KBM-7 (cell line): Measurements from ENCODE around the gene AGTR1.

Source experiments
- DNase-seq: peaks from one replicate; pipeline ENCODE4 v3.0.0-alpha.2; 2015
- in situ Hi-C: fragments of 300-500 bp; cut with MboI; formaldehyde crosslinking; loops from 2 replicates; pipeline ENCODE4 v1.14.3; 2020; ENCODE audit warnings: low sequenced_read_pairs, low pct_unique_long_range_greater_than_20kb, mixed read lengths

Gene AGTR1

GRCh38 chr3:148716657-148717056, 19.0 kb downstream of the AGTR1 start:
- in situ Hi-C loops = no loop called here
- DNase-seq = no peak

GRCh38 chr3:148717885-148718561, 20.3 kb downstream of the AGTR1 start:
- no peak for DNase-seq
- in situ Hi-C loops = no loop called here

- in situ Hi-C loops = no loop called here
- no peak for DNase-seq
Measured at GRCh38 chr3:148718982-148719862, 21.5 kb downstream of the AGTR1 start.

GRCh38 chr3:148720873-148721272, 23.2 kb downstream of the AGTR1 start:
- DNase-seq = no peak
- in situ Hi-C loops = no loop called here

- DNase-seq = no peak
Measured at GRCh38 chr3:148723631-148724030, 25.9 kb downstream of the AGTR1 start.

GRCh38 chr3:148727231-148727630, 29.5 kb downstream of the AGTR1 start:
- in situ Hi-C loops = no loop called here
- DNase-seq = peak; percentile 23

More at GRCh38 chr3:148723631-148724030, 25.9 kb downstream of the AGTR1 start:
- in situ Hi-C loops = no loop called here

- in situ Hi-C loops = no loop called here
Measured at GRCh38 chr3:148728753-148729152, 31.1 kb downstream of the AGTR1 start.

GRCh38 chr3:148729476-148730055, 31.9 kb downstream of the AGTR1 start:
- no peak for DNase-seq
- in situ Hi-C loops = no loop called here

More at GRCh38 chr3:148728753-148729152, 31.1 kb downstream of the AGTR1 start:
- DNase-seq = no peak

- in situ Hi-C loops = no loop called here
- DNase-seq = no peak
Measured at GRCh38 chr3:148730676-148731075, 33.0 kb downstream of the AGTR1 start.

GRCh38 chr3:148735597-148735996, 37.9 kb downstream of the AGTR1 start:
- no peak for DNase-seq
- in situ Hi-C loops = no loop called here

- DNase-seq = no peak
Measured at GRCh38 chr3:148736086-148736485, 38.4 kb downstream of the AGTR1 start.

GRCh38 chr3:148737104-148737530, 39.4 kb downstream of the AGTR1 start:
- in situ Hi-C loops = no loop called here
- DNase-seq = no peak

More at GRCh38 chr3:148736086-148736485, 38.4 kb downstream of the AGTR1 start:
- in situ Hi-C loops = no loop called here

- DNase-seq = no peak
- in situ Hi-C loops = no loop called here
Measured at GRCh38 chr3:148739720-148740119, 42.0 kb downstream of the AGTR1 start.

- in situ Hi-C loops = no loop called here
- DNase-seq = no peak
Measured at GRCh38 chr3:148740291-148740690, 42.6 kb downstream of the AGTR1 start.

- in situ Hi-C loops = no loop called here
- no peak for DNase-seq
Measured at GRCh38 chr3:148741219-148741618, 43.5 kb downstream of the AGTR1 start.

- in situ Hi-C loops = no loop called here
- DNase-seq = no peak
Measured at GRCh38 chr3:148742118-148742517, 44.4 kb downstream of the AGTR1 start.

GRCh38 chr3:148746053-148746452, 48.4 kb downstream of the AGTR1 start:
- DNase-seq = no peak
- in situ Hi-C loops = no loop called here

GRCh38 chr3:148748283-148748682, 50.6 kb downstream of the AGTR1 start:
- no peak for DNase-seq
- in situ Hi-C loops = no loop called here

- in situ Hi-C loops = no loop called here
- no peak for DNase-seq
Measured at GRCh38 chr3:148750296-148750695, 52.6 kb downstream of the AGTR1 start.

- DNase-seq = no peak
- in situ Hi-C loops = no loop called here
Measured at GRCh38 chr3:148751461-148751860, 53.8 kb downstream of the AGTR1 start.
